LNCaP clone FGC (cell line): ENCODE measurements around the gene PRR27.

Source experiments
- DNase-seq: peaks from one replicate; pipeline ENCODE4 v3.0.0-alpha.2; 2011; ENCODE audit warnings: low read depth
- H3K4me3 ChIP-seq: 2 replicates; pipeline ENCODE4 v1.5.1; 2011; ENCODE audit warnings: mild to moderate bottlenecking, low read depth, low read length, control low read depth
- TF ChIP-seq, protein P1 (sequence below): IDR thresholded peaks from 2 replicates; pipeline ENCODE4 v1.5.1; 2012; ENCODE audit warnings: mild to moderate bottlenecking; ENCODE audit not compliant: control insufficient read depth, insufficient read depth; ENCODE audit errors: extremely low read depth

Gene PRR27

DNA sequence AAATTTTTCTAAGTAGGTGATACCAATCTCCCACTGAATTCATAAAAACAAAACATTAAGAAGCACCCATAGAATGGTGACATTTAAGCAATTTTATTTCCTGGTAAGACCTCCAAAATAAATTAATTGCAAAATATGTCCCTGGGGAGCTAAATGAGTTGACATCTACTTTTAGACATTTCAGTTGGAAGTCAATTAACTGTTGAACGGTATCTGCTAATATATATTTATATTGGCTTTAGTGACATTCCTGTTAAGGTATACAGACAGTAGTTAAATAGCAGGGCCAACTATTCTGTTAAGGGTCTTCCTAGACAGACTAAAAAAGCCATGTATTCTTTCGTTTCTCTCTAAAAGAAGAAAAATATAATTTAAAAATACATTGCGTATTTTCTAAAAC, at the start of gene PRR27:
PRR27 (plus strand) TSS at position 301 of the 400 bp plus-strand sequence. CDS start 139 bp downstream, outside the sequence.
- DNase-seq: no peak
- TF ChIP-seq, protein P1, sequence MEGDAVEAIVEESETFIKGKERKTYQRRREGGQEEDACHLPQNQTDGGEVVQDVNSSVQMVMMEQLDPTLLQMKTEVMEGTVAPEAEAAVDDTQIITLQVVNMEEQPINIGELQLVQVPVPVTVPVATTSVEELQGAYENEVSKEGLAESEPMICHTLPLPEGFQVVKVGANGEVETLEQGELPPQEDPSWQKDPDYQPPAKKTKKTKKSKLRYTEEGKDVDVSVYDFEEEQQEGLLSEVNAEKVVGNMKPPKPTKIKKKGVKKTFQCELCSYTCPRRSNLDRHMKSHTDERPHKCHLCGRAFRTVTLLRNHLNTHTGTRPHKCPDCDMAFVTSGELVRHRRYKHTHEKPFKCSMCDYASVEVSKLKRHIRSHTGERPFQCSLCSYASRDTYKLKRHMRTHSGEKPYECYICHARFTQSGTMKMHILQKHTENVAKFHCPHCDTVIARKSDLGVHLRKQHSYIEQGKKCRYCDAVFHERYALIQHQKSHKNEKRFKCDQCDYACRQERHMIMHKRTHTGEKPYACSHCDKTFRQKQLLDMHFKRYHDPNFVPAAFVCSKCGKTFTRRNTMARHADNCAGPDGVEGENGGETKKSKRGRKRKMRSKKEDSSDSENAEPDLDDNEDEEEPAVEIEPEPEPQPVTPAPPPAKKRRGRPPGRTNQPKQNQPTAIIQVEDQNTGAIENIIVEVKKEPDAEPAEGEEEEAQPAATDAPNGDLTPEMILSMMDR: no peak
- H3K4me3 ChIP-seq: no peak within 1 kb of the TSS

DNA sequence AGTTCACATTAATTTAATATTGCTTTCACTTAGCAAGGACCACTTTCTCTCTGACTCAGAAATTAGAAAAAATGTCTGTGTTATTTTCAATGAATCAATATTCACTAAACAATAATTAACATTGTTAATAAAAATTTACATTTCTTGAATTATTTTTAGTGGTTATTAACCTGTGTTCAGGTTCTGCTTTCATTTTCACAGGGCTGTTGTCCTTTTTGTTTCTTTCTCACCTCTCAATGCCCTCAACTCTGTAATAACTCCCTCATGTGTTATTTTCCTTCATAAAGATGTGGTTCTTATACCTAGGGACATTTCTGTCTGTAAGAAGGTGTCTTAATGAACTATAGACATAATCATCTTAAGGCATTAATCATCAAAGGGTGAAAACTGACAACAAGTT, 43.1 kb upstream of the PRR27 start:
- DNase-seq: no peak
- TF ChIP-seq, protein P1: no peak
- no peak overlapping the region for H3K4me3 ChIP-seq

DNA sequence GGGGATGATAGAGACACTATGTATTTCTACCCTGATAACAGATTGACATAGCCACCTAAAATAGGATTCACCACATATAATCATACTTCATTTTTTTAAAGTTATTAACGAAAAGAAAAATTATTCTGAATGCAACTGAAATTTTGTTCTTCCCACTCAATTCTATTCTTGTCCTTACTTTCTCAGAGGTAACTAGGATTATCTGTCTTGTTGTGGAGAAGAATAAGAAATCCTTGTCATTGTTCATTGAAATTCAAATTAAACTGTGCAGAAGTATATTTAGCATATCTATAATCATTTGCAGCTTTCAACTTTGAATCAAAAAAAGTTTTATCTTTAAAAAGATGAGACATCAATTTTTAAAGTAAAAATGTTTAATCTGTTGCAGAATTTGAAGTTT, 40.4 kb upstream of the PRR27 start:
- TF ChIP-seq, protein P1: no peak
- no peak overlapping the region for H3K4me3 ChIP-seq
- DNase-seq: no peak

DNA sequence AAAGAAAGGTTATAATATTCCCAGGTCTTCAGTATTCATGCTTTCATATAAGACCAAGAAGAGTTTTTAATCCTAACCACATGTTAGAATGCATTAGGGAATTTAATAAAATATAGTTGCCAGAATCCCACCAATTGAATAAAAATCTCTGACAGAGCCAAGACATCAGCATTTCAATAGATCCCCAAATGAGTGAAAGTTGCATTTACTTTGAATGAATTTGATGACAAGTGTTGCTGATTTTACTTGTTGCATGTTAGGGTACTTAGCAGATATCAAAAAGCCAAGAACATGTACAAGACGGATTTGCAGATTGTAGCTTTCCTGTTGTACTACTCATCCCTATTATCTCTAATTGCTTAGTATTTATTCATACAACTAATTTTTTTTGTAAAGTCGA, 39.9 kb upstream of the PRR27 start:
- TF ChIP-seq, protein P1: no peak
- no peak overlapping the region for H3K4me3 ChIP-seq
- no peak for DNase-seq

DNA sequence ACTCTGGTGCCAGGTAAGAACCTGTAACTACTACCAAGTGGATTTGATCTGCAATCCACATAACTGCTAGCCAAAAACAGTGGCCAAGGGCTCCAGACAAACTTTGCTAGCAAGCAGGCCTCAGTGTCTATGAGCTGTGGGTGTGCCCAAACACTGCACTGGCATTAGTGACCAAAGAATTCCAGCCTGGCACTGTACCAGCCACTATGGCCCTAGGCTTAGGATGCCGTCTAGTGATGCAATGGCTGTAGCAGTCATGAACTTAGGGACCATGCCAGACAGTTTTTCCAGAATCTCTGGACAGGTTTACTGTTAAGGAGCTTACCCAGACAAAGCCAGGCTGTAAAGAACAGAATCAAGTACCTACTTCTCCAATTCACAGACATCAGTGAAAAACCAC, 33.7 kb upstream of the PRR27 start:
- DNase-seq: no peak
- H3K4me3 ChIP-seq: no peak overlapping the region
- TF ChIP-seq, protein P1: no peak

DNA sequence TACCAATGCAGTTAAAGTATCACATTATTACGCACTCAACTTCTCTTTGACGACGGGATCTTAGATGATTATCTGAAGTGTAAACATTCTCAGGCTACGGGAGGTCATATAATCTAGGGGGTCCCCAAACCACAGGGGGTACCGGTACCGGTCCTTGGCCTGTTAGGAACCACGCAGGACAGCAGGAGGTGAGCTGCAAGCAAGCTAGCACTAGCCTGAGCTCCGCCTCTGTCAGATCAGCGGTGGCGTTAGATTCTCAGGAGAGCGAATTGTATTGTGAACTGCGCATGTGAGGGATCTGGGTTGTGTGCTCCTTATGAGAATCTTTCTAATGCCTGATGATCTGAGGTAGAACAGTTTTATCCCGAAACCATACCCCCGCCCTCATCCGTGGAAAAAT, 20.6 kb upstream of the PRR27 start:
- TF ChIP-seq, protein P1: no peak
- H3K4me3 ChIP-seq: no peak overlapping the region
- no peak for DNase-seq

DNA sequence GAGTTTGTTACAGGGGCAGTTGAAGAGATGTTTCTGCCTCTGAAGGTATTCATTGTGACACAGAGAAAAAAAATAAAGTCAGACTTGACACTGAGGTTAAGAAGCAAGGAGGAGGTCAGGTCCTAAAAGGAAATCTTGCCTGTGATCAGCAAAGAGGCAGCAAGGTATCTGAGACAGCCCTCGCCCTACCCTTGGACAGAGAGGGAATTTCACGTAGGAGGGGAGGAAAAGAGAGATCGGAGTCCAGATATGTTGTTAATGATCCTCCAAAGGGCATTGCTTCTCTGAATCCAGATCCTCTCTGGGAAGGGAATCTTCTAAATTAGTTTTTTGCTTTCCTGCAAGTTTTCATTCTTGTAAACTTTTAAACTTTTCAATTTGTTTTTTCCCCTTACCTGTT, 15.3 kb upstream of the PRR27 start:
- TF ChIP-seq, protein P1: no peak
- H3K4me3 ChIP-seq: no peak overlapping the region
- DNase-seq: no peak
